AG20443 (cell line): ENCODE results near the gene EIF4G3.
"Not testable (repeated sequence)": the region's sequence is repeated elsewhere in the genome, so short reads cannot be mapped to it uniquely, and the experiment has no call there.

ENCODE experiments used
- DNase-seq: peaks from one replicate; pipeline ENCODE4 v3.0.0; 2012; ENCODE audit warnings: low spot score, mixed read lengths

EIF4G3 gene

DNA sequence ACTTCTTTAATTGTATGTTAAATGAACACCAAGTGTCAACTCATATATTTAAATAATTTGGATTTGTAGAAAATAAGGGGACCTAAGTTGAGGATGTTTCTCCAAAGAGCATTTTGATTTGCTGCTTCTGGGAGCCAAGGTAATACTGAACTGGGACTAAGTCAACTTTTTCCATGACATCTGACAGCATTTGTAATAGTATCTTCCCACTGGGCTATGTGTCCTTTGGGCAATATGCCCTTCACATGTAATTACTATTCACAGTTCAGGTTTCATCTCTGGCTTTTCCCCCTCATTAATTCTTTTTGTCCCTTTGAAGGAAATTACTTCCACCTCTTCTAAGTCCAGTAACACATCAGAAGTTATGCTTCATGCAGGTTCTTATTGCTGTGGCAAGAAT is 352.9 kb downstream of the EIF4G3 start:
- no peak for DNase-seq

DNA sequence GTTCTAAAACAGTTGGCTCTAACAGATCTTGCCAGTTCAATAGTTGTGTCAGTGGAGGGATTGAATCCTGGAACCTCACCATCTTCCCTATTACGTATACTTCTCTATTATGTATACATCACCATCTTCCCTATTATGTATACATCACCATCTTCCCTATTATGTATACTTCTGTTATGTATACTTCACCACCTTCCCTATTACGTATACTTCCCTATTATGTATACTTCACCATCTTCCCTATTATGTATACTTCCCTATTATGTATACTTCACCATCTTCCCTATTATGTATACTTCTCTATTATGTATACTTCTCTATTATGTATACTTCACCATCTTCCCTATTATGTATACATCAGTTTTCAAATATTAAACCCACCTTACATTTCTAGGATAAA is 355.2 kb downstream of the EIF4G3 start:
- no peak for DNase-seq

DNA sequence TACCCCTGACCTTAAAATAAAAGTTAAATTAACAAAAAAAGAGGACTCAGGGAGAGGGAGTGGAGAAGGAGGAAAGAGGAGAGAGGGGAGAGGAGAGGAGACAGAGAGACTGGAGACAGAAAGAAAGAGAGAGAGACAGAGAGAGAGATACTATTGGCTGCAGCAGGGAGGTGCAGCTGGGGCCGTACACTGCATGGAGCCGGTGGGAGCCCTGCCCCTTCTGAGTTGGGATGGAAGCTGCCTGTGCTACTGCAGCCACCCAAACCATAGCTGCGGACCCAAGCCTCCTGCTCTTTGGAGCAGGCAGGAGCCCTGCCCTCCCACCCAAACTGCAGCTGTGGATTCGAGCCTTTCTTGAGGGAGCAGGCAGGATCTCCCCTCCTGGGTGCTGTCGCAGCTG is 356.9 kb downstream of the EIF4G3 start:
- no peak for DNase-seq

DNA sequence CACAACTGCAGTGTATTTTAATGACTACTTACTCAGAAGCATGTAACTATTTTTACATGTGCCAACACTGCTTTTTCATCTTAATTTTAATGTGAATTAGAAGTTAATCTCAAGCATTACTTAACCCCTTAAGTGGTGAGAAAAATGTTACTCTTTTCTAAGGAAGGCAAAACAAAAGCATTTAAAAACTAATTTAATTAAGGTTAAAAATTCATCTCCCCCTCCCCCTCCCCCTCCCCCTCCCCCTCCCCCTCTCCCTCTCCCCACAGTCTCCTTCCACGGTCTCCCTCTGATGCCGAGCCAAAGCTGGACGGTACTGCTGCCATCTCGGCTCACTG is 362.2 kb downstream of the EIF4G3 start:
- no peak for DNase-seq

DNA sequence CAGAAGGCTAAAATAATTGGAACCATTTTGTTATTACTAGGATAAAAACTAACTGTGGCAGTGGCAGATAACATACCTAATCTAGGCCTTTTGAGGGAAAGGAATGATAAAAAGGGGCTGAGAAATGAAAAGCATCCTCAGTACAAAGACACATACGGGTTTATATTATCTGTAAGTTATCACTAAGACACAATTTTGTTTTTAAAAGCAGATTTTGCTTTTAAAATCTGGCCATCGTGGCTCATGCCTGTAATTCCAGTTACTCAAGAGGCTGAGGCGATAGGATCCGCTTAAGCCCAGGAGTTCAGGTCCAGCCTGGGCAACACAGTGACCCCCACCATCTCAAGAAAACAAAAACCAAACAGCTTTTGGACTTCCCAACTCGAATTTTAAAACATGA is 364.8 kb downstream of the EIF4G3 start:
- no peak for DNase-seq

DNA sequence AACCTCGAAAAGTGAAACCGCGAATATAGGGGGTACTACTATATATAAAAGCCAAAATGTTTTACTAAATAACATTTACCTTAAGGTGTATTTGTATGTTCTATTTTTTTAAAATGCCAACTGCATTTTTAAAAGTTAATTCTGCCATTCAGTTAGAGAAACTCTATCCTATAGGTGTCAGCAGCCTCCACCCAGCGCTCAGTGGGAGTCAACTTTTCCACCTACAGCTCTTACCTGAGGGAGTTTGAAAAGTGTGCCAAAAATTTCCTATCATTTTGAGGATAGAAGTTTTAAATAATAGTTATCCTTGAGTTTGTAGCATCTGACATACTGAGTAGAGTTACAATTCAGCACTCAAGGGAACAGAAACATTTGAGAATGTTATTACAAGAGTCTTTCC is 383.5 kb downstream of the EIF4G3 start:
- DNase-seq, result no peak

DNA sequence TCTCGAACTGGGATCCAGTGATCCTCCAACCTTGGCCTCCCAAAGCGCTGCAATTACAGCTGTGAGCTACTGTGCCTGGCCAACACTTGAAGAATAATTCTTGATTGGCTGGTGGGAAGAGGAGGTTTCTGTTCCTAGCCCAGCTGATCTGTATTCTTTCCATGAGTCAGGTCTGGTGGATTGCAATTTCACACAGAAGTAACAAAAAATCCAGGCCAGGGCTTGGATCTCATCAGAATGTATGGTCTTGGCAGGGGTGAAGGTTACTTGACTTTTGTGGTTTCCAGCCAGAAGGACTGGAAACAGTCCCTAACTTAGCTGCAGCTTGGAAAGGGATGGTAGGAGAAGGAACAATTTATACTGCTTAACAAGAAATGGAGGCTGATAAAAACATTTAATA is 384.5 kb downstream of the EIF4G3 start:
- peak; percentile 84 for DNase-seq

DNA sequence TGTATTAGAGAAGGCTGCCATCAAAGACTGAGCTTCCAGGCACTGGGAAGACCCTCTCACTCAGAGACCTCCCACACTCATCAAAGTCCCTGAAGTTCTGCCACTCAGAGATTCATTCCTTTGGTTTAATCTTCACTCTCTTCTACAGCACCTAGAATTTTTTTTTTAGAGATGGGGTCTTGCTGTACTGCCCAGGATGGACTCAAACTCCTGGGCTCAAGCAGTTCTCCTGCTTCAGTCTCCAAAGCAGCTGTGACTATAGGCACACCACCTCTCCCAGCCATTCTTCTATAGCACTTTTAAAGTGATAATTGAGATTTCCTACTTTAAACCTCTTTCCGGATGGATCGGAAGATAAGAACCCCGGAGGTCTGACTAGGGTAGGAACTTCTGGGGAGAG is 385.9 kb downstream of the EIF4G3 start:
- no peak for DNase-seq

DNA sequence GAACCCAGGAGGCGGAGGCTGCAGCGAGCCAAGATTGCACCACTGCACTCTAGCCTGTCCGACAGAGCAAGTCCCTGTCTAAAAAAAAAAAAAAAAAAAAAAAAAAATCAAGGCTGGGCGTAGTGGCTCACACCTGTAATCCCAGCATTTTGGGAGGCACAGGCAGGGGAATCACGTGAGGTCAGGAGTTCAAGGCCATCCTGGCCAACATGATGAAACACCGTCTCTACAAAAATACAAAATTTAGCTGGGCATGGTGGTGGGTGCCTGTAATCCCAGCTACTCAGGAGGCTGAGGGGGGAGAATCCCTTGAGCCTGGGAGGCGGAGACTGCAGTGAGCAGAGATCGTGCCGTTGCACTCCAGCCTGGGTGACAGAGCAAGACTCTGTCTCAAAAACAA is 387.1 kb downstream of the EIF4G3 start:
- DNase-seq, result not testable (repeated sequence)

DNA sequence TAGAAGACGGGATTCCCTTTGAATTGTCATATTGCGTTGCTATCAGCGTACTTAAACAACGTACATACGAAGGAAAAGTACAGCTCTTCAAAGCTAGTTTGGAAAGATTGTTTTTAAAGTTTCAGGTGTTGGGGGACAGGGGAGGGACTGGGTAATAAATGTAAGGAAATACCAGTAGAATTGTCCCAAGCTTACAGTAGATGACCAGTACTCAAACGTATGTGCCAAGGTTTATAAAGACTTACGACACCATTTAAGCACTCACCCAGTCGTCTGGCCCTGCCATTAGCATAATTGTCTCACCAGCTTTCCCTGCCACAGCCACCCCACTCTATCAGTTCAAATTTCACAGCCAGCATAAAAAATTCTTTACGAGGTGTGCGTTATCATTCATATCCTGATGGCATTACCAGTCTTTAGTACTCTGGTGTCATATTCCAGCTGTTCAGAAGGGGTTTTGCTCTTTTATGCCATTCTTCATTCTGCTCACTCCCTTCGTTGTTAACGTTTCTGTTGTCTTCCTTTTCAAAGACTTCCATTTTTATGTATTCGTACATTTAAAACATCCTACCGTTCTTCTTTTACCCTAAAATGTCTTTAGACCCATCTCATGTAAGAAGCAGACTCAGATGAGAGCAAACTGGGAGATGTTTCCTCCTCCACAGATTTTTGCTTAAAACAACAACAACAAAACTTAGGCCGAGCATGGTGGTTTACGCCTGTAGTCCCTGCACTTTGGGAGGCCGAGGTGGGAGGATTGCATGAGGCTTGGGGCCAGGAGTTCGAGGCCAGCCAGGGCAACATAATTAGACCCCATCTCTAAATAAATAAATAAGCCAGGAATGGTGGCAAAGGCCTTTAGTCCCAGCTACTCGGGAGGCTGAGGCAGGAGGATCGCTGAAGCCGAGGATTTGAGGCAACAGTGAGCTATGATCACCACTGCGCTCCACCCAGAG is 388.6 kb downstream of the EIF4G3 start:
- DNase-seq, result peak; percentile 51

DNA sequence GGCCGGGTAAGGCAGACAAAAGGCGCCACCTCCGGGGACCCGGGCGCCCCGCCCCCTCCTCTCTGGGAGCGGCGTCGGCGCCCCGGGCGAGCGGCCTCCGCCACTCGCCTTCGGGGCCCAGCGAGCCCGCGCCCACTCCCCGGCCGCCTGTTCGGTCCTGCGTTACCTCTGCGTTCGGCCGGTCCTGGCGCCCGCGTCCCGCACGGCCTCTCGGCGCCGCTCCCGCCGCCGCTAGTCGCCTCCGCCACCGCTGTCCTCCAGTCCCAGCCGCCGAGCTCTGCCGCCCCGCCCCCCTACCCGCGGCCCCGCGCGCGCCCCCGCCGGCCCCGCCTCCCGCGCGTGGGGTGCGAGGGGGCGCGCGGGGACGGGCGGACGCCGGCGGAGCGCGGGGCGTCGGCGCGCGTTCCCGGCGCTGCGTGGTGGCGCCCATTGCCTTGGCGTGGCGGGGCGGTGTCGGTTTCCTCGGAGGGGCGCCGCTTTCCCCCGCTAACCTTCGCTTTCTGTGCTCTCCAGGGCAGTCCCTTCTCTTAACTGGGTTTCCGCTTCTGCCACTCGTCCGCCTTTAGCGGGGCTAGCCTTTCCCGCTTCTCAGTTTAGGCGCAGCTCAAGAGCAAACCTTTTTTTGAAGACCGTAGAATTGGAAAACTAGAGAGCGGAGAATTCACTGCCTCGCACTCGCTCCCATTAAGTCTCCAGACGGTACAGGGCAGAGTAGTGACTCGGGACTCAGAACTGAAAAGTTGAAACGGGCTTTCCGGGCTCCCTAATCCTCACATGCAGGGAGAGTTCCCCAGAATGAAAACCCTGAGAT is 389.5 kb downstream of the EIF4G3 start, which contains the start of gene HP1BP3:
Gene HP1BP3 (minus strand): TSS at position 279 of the 811 bp plus-strand sequence. CDS start 6,867 bp downstream, outside the sequence.
- peak; percentile 94 for DNase-seq

DNA sequence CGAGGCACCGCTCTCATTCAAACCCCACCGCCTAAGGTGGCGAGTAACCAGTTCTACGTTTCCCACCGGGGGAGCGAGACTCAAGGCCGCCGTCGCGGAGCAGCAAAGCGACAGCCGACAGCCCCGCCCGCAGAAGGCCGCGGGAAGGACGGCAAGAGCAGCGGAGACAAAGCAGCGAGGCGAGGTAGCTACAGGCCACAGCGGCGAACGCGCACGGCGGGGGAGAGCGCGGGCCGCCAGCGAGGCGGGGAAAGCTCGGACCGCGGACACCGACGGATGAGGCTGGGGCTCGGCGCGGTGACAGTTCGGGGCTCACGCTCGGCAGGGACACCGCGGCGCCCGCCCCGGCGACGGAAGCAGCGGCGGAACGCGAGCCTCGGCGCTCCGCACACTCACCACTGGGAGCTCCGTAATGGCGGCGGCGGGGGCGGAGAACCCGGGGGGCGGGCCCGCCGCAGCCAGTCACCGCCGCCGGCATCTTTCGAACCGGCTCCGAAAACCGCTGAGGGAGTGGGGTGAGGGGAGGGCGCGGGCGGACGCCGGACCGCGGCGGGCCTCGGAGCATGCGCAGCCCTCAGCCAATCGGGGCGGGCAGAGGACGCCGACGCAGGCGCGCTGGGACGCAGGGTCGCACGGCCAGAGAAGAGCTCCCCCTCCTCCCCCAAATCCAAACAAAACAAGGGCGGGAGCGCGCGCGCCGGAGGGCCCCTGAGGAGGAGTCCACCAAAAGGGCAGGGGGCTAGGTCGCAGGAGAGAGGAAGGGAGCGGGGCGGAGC is 390.3 kb downstream of the EIF4G3 start:
- DNase-seq, result peak; percentile 99

DNA sequence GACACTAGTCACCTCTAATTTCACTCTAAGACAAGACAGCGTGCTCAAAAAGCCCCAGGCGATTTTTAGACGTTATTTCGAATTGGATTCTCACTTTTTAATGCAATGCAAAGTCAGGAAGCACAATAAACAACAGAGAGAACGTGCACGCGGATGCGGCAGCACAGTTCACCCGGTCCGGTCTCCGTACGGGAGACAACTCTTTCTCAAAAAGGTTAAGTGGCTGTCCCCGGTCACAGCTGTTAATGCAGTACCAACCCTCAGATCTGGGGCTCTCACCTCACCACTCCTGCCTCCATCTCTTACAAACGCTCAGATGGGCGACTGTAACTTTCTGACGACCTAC is 390.8 kb downstream of the EIF4G3 start:
- peak; percentile 14 for DNase-seq

DNA sequence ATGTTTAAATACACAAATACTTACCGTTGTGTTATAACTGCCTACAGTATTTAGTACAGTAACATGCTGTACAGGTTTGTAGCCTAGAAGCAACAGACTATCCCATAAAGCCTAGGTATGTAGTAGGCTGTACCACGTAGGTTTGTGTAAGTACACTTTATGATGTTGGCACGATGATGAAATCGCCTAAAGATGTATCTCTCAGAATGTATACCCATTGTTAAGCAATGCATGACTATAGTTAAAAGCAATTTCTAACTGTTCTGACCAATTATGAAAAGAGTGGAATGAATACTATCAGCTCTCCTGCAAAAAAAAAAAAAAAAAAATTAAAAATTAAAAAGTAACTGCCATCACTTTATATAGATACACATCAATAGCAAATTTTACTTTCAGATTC is 401.0 kb downstream of the EIF4G3 start:
- no peak for DNase-seq

DNA sequence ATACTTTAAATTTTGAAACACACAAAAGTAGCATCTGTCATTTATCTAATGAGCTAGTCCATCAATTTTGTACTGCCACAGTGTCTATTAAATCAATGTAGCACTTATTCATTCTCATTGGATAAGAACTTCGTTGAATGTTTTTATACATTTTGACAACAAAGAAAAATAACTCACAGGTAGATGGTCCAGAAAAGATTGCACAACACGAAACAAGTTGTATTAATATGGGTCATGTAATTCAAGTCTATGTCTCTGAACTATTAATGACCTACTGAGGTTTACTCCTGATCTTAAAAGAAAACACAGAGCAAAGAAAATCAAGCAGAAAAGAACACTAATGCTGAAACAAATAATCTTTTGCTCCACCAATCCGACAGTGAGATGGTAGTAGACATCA is 404.9 kb downstream of the EIF4G3 start:
- no peak for DNase-seq

DNA sequence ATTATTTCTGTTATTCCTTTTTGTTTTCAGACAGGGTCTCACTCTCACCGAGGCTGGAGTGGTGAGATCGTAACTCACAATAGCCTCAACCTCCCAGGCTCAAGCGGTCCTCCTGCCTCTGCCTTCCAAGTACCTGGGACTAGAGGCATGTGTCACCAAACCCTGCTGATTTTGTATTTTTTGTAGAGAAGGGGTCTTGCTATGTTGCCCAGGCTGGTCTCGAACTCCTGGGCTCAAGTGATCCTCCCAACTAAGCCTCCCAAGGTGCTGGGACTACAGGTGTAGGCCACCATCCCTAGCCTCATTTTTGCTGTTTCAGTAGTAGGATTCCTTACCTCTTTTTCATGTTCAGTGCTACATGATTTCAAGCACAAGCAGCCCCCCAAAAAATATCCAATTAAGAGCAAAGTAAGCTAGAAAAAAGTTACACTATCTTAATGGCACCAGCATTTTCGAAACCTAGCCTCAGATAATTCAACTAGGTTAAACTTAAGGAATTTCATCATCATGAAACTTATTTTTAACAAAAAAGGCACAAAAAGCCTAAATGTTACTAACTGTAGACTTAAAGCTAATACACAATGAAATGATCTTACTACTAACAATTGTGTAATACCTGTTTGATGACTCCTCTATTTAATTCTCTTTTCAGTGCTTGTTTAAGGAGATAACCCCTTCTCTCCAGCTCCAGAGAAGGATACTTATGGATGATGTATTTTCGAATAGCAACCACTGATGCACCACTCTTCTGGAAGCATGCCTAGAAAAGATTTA is 406.2 kb downstream of the EIF4G3 start:
- DNase-seq, result no peak

DNA sequence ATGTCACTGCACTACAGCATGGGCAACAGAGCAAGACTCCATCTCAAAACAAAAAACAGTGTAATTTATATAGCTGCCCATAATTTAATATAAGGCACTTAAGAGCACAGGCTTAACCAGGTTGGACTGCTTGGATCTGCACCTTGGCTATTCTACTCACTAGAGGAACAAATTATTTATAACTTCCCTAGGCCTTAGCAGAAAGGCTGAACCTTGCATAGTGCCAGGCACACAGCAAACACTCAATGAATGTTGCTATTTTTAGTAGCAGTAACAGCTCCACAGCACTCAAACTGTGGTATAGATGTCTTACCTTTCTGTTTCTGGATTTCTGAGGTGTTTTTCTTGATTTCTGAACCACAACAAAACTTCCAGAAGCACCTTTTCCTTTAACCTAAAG is 409.4 kb downstream of the EIF4G3 start:
- no peak for DNase-seq

DNA sequence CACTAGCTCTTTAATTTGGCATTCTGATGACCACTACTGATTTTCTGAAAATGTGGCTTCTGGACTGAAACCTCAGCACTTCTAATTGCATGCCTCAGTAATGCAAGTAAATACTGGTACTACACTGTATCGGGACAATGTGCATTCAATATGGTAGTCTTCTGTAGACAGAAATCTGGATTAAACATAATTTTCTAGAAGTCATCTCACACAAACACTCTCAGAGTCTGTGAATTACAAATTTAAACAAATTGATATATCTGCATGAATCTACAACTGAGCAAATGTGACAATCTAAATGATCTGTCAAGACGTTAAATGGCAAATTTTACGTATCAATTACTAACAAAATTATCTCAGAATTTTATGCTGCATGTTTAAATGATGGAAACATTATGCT is 413.3 kb downstream of the EIF4G3 start:
- no peak for DNase-seq

DNA sequence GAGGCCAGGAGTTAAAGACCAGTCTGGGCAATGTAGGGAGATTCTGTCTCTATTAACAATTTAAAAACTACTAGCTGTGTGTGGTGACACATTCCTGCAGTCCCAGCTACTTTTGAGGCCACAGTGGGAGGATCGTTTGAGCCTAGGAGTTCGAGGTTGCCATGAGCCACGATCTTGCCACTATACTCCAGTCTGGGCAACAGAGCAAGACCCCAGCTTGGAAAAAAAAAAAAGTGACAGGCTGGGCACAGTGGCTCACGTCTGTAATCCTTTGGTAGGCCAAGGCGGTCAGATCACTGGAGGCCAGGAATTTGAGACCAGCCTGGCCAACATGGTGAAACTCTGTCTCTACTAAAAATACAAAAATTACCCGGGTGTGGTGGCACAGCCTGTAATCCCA is 416.4 kb downstream of the EIF4G3 start:
- DNase-seq, result no peak
